MM.1S (cell line): Measurements from ENCODE around the gene ABHD18.
"Not testable (repeated sequence)": the region's sequence is repeated elsewhere in the genome, so short reads cannot be mapped to it uniquely, and the experiment has no call there.

Experiments
- DNase-seq: peaks from one replicate; pipeline ENCODE4 v3.0.0-alpha.2; 2015
- H2AFZ ChIP-seq: fragments of 300-600 bp; sonication (generic); 2 replicates; pipeline ENCODE4 v1.6.0; 2016; ENCODE audit warnings: antibody characterized with exemption, low read length
- H3F3A ChIP-seq: fragments of 300-600 bp; sonication (generic); 2 replicates; pipeline ENCODE4 v1.6.1; 2016; ENCODE audit warnings: mild to moderate bottlenecking, antibody characterized with exemption, low read length, moderate library complexity, mixed read lengths; ENCODE audit not compliant: insufficient read depth
- H3K27ac ChIP-seq: fragments of 300-600 bp; sonication (generic); 2 replicates; pipeline ENCODE4 v1.5.1; 2016; ENCODE audit warnings: mild to moderate bottlenecking, low read length
- H3K27me3 ChIP-seq: fragments of 300-600 bp; sonication (generic); replicated peaks from 2 replicates; pipeline ENCODE4 v1.6.0; 2016; ENCODE audit warnings: low read length; ENCODE audit not compliant: insufficient read depth
- H3K36me3 ChIP-seq: fragments of 300-600 bp; sonication (generic); replicated peaks from 2 replicates; pipeline ENCODE4 v1.6.1; 2016; ENCODE audit warnings: mild to moderate bottlenecking, low read length, mixed read lengths; ENCODE audit not compliant: insufficient read depth
- H3K4me1 ChIP-seq: fragments of 300-600 bp; sonication (generic); 2 replicates; pipeline ENCODE4 v1.6.1; 2016; ENCODE audit warnings: low read length, mixed read lengths
- H3K4me2 ChIP-seq: fragments of 300-600 bp; sonication (generic); 2 replicates; pipeline ENCODE4 v1.6.0; 2016; ENCODE audit warnings: low read depth, low read length
- H3K4me3 ChIP-seq: fragments of 300-600 bp; sonication (generic); 2 replicates; pipeline ENCODE4 v1.5.1; 2016; ENCODE audit warnings: low read length, mixed read lengths
- H3K79me2 ChIP-seq: fragments of 300-600 bp; sonication (generic); 2 replicates; pipeline ENCODE4 v1.6.1; 2016; ENCODE audit warnings: mixed run types, low read length, mixed read lengths
- H3K9ac ChIP-seq: fragments of 300-600 bp; sonication (generic); 2 replicates; pipeline ENCODE4 v1.6.1; 2016; ENCODE audit warnings: low read length, mixed read lengths
- H3K9me2 ChIP-seq: fragments of 300-600 bp; sonication (generic); replicated peaks from 2 replicates; pipeline ENCODE4 v1.6.1; 2016; ENCODE audit warnings: mild to moderate bottlenecking, low read length, mixed read lengths; ENCODE audit not compliant: insufficient read depth
- H3K9me3 ChIP-seq: fragments of 300-600 bp; sonication (generic); replicated peaks from 2 replicates; pipeline ENCODE4 v1.6.1; 2016; ENCODE audit warnings: mild to moderate bottlenecking, low read length, mixed read lengths; ENCODE audit not compliant: insufficient read depth
- H4K20me1 ChIP-seq: fragments of 300-600 bp; sonication (generic); 2 replicates; pipeline ENCODE4 v1.6.1; 2016; ENCODE audit warnings: mild to moderate bottlenecking, low read length, moderate library complexity, mixed read lengths; ENCODE audit not compliant: insufficient read depth
- CTCF ChIP-seq: fragments of 300-600 bp; sonication (generic); IDR thresholded peaks from 2 replicates; pipeline ENCODE4 v1.5.1; 2016; ENCODE audit warnings: antibody characterized with exemption, low read length, mixed read lengths
- EZH2 ChIP-seq: fragments of 300-600 bp; sonication (generic); optimal IDR thresholded peaks from 2 replicates; pipeline ENCODE3; 2017; ENCODE audit warnings: low read depth, mild to moderate bottlenecking, antibody characterized with exemption, low read length, mixed read lengths
- EZH2phosphoT487 ChIP-seq: fragments of 300-600 bp; sonication (generic); IDR thresholded peaks from 2 replicates; pipeline ENCODE4 v1.6.1; 2018; ENCODE audit warnings: antibody characterized with exemption, low read length

Gene ABHD18

GRCh38 chr4:127920521-127920920 is 44.7 kb upstream of the ABHD18 start:
- Histone ChIP-seq H3K9me3 (no peaks in the 10 kb centered on the region), H2AFZ (no peak overlapping the region), H3K27me3 (no peaks in the 10 kb centered on the region), H4K20me1 (no peaks in the 10 kb centered on the region), H3F3A (no peaks in the 10 kb centered on the region), H3K4me2 (no peak overlapping the region), H3K9me2 (no peaks in the 10 kb centered on the region), H3K9ac (no peak overlapping the region), H3K4me3 (no peak overlapping the region), H3K79me2 (no peaks in the 10 kb centered on the region), H3K36me3 (peaks cover 5% of the 10 kb centered on the region; the same call in 1 of the 2 replicates), H3K27ac (no peak overlapping the region), H3K4me1 (peaks cover 6% of the 10 kb centered on the region; the same call in 1 of the 2 replicates)
- no peak for DNase-seq
- TF ChIP-seq EZH2phosphoT487 (no peak), EZH2 (no peak), CTCF (no peak)

DNA sequence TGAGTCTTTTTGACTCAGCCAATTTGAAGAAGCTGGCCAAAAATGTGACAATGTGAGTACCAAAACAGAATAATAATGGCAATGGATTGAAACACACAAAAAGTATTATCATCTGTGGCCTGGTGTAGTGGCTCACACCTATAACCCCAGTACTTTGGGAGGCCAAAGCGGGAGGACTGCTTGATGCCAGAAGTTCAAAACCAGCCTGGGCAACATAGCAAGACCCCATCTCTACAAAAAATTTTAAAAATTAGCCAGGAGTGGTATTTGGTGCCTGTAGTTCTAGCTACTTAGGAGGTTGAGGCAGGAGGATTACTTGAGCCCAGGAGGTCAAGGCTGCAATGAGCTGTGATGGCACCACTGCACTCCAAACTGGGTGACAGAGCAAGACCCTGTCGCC is 43.0 kb upstream of the ABHD18 start:
- Histone ChIP-seq H3K9ac (no peak overlapping the region), H3F3A (no peaks in the 10 kb centered on the region), H3K9me3 (no peaks in the 10 kb centered on the region), H3K4me2 (no peak overlapping the region), H3K36me3 (peaks cover 5% of the 10 kb centered on the region; the same call in 1 of the 2 replicates), H3K4me1 (peaks cover 5% of the 10 kb centered on the region; the same call in 1 of the 2 replicates), H3K27ac (no peak overlapping the region), H2AFZ (no peak overlapping the region), H3K4me3 (no peak overlapping the region), H3K9me2 (no peaks in the 10 kb centered on the region), H3K27me3 (no peaks in the 10 kb centered on the region), H3K79me2 (no peaks in the 10 kb centered on the region), H4K20me1 (no peaks in the 10 kb centered on the region)
- TF ChIP-seq EZH2phosphoT487 (no peak), CTCF (no peak), EZH2 (no peak)
- no peak for DNase-seq

GRCh38 chr4:127925720-127926119 is 39.5 kb upstream of the ABHD18 start:
- not testable (repeated sequence) for H3K4me3 ChIP-seq, H3K4me2 ChIP-seq, H3K9me2 ChIP-seq, H3K4me1 ChIP-seq, H3F3A ChIP-seq, H3K36me3 ChIP-seq, H3K79me2 ChIP-seq, H3K9me3 ChIP-seq, H3K9ac ChIP-seq, DNase-seq, H4K20me1 ChIP-seq, H2AFZ ChIP-seq, H3K27me3 ChIP-seq, H3K27ac ChIP-seq

DNA sequence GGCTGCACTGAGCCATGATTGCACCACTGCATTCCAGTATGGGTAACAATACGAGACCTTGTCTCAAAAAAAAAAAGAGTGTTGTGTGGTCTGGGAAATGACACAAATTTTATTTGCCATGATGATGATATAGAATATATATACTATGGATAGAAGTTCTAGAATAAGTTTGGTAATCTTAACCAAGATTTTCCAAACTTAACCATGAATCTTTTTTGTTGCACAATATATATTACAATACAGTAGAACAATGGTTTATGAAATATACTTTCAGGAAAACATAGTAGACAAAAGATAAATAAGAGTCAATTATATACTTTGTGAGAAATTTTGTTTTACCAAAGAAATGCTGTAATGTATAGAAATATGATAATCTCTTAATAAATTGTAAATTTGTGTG is 35.0 kb upstream of the ABHD18 start:
- H3K4me2 ChIP-seq, result no peak overlapping the region
- no peaks in the 10 kb centered on the region for H3K4me1 ChIP-seq
- no peaks in the 10 kb centered on the region for H3F3A ChIP-seq
- TF ChIP-seq EZH2phosphoT487 (no peak), EZH2 (no peak), CTCF (no peak)
- no peaks in the 10 kb centered on the region for H4K20me1 ChIP-seq
- no peaks in the 10 kb centered on the region for H3K27me3 ChIP-seq
- H2AFZ ChIP-seq, result no peak overlapping the region
- no peak overlapping the region for H3K4me3 ChIP-seq
- H3K27ac ChIP-seq, result no peak overlapping the region
- no peaks in the 10 kb centered on the region for H3K9me2 ChIP-seq
- H3K9ac ChIP-seq, result no peak overlapping the region
- no peaks in the 10 kb centered on the region for H3K79me2 ChIP-seq
- no peak for DNase-seq
- H3K36me3 ChIP-seq, result no peaks in the 10 kb centered on the region
- no peaks in the 10 kb centered on the region for H3K9me3 ChIP-seq

GRCh38 chr4:127931836-127932235 is 33.4 kb upstream of the ABHD18 start:
- H2AFZ ChIP-seq, H3K4me1 ChIP-seq, H3K9me2 ChIP-seq, DNase-seq, H3K36me3 ChIP-seq, H3K4me2 ChIP-seq, H4K20me1 ChIP-seq, H3K27me3 ChIP-seq, H3K4me3 ChIP-seq, H3K9me3 ChIP-seq, H3F3A ChIP-seq, H3K79me2 ChIP-seq, H3K9ac ChIP-seq, H3K27ac ChIP-seq: not testable (repeated sequence)
